ENCODE results near the gene RAI1.

RAI1 gene

DNA sequence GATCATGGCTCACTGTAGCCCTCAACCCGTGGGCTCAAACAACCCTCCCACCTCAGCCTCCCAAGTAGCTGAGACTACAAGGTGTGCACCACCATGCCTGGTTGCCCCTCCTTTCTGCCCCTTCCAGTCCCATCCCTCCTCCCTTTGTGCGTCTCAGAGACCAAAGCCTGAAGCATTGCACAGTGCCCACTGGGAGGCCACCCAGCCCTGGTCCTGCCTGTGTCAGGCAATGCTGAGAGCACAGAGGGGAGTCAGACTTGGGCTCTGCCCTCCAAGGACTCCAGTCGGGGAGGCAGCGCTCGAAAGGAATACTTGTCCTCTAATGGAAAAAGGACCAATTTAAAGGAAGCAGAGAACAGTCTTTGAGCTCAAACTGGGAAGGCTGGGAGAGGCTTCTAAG lies 20.4 kb downstream of the RAI1 start:
- no peak for DNase-seq

DNA sequence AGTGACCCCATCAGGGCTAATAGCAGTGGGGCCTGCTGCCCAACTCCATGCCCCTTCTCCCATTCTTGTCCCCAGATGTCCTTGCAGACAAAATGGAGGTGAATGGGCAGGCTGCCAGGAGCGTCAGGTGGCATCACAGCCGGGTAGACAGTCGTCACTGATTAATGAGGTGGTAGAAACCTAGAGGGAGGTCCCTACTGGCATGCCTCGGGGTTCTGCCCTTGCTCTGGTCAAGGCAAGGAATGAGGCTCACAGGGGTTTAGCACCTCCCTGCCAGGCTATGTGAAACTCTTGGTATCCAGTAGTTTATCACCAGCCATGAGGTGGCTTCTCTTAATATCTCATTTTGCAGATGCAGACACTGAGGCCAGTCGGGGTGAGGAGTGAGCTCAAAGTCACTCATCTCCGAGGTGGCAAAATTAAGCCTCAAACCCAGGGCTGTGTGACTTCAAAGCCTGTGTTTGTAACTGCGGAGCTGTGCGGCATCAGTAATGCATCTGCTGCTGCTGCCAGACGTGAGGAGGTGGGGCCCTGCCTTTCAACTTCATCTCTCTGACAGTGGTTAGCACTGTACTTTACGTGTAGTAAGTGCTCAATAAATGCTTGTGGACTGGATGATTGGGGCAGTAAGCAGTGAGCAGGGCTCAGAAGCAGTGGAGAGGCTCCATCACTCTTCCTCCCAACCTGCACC lies 21.3 kb downstream of the RAI1 start:
- DNase-seq: no peak

DNA sequence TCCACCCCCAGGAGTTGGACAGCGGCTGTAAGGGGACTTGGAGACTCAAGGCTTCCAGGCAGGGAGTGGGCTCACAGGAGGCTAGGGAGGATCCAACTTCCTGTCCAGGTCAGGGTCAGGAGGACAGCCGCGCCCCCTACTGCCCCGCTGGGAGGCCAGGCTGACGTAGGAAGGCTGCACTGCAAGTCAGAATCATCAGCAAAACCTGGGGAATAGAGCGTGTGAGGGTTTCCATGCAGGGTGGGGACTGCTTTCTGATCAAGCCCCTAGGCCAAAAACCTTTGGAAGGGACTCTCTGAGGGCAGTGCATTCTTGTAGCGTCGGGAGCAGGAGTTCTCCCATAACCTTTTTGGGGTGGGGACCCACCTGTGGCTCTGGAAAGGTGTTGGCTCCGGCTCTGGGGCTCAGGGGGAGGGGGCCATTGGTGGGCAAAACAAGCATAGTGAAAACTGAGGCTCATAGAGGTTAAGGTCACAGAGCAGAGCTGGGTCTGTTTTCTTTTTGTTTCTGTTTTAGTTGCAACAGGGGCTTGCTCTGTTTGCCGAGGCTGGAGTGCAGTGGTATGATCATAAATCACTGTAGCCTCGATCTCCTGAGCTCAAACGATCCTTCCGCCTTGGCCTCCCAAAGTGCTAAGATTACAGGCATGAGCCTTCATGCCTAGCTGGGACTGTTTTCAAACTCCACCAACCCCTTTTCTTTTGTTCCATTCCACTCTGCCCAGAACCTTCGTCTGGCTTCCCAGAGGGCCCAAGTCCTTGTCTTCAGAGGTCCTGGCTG lies 22.1 kb downstream of the RAI1 start:
- DNase-seq: no peak

DNA sequence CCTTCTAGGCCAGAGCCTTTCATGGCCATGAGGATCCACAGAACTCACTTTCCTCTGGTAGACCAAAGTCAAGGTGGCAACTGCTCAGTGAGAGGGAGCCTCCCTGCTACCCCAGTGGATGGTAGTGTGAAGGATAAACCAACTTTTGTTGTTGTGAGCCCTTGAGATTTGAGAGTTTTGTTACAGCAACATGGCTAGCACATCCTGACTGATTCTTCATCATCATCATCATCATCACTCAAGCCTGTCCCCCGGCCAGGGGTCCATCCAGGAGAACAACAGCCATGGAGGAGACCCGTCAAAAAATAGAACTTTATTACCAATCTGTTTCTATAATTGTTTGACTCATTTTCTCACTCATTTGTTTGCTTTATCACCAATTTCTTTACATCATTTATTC lies 23.7 kb downstream of the RAI1 start:
- DNase-seq: no peak

DNA sequence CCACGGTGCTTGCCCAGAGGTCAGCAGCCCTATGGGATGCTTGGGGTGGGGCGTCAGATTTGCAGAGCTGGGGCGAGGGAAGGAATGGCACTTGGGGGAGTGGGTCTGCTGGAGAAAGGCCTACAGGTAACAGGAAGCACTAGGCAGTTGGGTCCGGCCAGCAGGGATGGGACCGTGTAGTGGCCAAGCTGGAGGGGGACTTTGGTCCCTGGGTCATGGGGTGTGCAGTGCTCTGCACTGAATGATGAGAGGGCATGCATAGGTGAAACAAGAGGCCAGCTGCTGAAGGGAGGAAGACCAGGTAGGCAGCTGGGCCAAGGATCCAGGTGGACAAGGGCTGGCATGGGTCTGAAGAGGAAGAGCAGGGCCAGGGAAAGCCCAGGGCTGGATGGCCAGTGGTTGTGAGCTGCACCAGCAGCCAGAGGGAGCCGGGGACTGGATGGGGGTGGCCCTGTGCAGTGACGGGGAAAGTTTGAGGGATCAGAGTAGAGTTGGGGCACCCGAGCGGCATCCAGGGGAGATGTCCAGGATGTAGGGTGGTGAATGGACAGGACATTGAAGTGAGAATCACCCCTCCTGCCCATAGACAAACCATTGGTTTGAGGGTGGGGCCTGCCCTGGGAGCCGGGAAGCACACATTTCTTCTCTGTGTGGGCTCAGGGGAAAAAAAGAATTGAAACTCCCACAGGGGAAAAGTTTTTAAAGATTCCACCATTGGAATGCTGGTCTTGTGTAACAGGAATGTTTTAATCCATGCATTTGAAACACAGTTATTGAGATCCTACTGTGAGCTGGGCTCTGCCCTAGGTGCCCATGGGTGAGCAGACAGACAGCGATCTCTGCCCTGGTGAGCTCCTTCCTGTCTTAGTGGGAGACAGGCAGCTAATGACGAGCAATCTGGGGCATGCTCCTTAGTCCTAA lies 25.1 kb downstream of the RAI1 start:
- no peak for DNase-seq

DNA sequence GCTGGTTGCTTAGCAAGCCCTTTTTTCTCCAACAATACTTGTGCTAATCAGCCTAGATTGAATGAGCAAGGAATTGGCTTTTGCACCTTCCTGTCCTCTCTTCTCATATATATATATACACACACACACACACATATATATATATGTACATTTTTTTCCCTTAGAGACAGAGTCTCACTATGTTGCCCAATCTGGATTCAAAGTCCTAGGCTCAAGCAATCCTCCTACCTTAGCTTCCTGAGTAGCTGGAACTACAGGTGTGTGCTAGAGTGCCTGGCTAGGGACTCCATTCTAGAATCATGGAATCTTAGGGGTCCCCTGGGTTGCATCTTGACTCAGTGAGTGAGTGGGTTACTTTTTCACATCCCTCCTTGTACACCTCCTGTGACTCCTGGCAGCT lies 27.0 kb downstream of the RAI1 start:
- no peak for DNase-seq

DNA sequence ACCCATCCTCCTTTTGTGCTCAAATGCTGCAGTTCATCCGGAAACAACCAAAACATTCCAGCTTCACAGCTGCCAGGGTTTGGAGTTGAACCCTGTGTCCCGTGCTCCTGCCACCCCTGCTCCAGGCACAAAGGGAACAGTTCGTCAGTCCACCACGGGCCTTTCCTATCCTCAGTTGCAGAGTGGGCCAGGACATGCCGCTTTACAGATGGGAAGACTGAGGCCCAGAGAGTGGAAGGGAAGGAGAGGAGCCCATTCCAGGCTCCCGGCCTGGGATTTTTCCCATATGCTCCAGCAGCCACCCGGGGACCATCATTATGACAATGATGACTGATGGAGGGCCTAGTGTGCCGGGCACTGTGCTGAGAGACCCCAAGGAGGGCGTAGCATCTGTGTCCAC lies 27.6 kb downstream of the RAI1 start:
- DNase-seq: no peak

DNA sequence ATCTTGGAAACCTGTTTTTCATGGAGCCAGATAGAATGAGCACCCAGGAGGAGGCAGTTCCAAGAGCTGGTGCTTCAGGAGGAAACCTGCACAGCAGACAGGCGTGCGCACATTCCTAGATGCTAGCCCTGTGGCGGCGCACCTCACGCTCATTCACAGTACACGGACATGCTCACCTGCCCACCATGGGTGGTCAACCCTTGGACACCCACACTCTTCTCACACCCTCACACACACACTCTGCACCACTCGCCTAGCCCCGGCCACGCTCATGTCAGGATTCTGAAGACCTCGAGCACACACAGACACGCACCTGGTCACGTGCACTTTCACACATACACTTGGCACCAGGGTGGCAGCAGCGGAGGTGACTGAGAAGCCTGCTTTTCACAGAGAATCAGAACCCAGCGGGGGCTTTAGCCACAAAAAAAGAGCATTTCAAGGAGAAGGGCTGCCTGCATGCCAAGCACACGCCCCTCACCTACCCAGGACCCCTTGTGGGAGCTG lies 28.6 kb downstream of the RAI1 start:
- DNase-seq: no peak

DNA sequence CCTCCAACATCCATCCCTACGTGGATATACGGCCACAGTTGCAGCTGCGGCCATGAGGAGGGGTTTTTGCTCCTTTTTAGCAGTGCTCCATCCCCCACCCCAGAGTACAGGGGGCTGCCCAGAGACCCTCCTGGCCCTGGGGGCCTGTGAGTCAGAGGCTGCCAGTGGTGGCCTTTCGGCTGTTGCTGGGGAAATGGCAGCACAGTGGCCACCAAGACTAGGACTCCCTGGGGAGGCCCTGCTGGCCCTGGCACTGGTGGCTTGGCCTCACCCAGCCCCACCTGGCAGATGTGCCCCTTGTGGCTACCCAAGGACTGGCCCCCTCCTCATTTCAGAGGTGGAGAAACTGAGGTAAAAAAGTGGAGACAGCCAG lies 29.1 kb downstream of the RAI1 start:
- no peak for DNase-seq

DNA sequence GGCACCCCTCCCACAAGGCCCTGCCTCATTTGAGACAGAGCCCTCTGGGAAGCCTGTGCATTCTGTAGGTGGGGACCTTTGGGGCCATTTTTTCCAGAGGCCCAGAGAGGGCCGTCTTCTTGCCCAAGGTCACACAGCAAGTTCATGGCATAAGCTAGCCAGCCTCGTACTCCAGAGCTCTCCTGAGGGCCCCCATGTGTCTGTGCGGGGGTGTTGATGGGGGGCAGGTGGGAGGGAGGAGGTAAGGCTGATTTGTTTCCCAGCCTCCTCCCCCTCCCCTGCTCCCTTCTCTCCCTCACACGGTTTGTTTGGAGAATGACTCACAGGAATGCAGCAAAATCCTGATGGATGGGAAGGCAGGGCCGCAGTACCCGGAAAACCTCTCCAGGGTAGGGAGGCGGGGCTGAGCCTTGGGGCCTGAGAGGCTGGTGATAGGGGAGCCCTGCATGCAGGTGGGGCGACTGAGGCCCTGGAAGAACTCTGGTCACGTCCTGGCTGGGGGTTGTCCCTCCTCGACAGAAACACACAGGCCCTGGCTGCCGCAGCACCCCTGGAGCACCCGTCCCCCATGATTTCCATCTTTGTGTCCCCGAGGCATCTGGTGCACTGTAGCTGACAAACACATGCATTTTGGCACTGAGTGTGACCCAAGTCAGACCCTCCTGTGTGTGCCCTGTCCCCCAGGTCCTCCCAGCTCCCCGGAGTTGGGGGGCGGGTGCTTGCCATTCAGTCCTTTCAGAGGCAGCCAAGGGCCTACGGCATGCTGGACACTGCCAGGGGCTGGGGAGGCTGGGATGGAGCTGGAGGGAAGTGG lies 29.7 kb downstream of the RAI1 start:
- DNase-seq: no peak

DNA sequence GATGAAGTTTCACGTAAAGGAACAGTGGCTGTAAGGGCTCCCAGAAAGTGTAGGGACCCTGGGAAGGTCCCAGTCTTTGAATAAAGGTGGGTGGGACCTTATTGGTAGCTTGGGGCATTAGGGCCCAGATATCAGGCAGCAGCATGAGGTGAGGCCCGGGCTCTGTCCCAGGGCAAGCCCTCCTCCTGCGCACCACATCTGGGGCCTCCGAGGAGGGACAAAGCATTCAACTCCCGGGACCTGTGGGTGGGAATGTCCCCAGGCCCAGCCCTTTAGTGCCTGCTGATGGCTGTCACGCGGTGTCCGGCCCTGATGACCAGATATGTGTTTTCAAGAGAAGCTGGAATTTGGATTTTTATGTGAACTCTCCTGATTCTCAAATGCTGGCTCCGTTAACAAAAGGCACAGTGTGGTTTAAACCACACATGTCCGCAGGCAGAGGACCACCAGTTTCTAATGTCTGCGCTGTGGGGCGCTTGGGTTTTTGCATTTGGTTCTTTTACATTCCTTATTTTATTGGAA lies 30.4 kb downstream of the RAI1 start:
- no peak for DNase-seq

DNA sequence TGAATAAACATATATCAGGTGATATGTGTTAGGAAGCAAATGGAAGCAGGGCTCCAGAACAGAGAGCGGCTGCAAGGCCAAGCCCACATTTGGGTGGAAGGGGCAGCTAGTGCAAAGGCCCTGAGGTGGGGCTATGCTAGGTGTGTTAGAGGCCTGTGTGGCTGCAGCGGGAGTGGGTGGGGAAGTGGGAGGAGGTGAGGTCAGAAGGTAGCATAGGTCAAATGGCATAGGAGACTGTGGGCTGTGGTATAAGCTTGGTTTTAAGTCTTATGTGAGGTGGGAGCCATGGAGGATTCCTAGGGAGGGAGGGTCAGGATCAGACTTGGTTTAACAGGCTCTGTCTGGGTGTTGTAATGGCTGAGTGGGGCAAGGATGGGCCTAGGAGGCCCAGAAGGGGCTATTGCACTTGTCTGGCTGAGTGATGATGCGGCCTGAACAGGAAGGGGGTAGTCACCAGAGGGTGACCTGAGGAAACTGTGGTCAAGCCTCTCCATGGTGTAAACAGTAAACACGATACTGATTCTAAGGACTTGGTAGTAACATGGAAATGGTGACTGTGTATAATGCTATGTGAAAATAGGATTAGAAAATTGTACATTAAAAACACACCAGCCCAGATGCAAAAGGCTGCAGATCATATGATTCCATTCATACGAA lies 31.1 kb downstream of the RAI1 start:
- DNase-seq: no peak

DNA sequence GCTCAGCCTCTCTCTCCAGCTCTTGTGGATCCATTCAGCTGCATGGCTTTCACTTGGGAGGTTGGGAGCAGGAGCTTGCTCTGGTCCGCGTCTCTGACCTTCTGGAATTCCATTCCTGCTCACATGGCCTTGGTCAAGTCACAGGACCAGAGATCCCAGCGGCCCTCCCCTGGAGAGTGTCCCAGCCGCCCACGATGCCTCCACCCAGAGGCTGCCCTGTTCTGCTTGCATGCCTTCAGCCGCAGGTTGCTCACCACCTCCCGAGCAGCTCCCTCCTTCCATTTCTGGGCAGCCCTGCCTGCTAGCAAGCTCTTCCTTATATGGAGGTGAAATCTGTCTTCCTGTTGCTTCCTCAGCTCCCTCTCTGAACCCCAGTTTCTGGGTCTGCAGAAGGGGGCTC lies 32.6 kb downstream of the RAI1 start:
- DNase-seq: no peak

DNA sequence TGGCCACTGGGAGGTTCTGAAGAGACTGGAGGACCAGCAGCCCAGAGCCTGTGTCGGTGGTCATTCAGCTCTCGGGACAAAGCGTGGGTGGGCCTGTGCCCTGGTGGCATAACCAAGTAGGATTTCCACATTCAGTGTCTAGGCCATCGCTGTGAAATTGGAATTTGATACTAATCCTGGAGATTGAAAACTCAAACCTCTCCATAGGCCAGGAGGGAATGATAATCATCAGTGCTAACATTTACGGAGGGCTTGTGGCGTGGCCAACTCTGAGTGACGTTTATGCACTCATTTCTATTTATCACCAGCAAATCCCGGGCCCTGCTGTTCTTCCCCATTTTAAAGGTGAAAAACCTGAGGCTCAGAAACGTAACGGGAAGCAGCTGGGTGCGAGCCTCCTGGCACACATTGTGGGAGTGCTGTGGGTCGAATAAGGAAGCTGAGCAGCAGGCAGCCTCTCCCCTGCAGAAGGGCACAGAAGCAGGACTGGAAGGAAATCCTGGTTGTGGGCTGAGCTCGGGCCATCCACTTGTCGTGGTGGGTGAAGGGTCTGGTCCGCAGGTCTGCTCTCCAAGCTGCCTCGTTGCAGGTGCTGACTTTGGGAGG lies 33.1 kb downstream of the RAI1 start:
- DNase-seq: no peak

DNA sequence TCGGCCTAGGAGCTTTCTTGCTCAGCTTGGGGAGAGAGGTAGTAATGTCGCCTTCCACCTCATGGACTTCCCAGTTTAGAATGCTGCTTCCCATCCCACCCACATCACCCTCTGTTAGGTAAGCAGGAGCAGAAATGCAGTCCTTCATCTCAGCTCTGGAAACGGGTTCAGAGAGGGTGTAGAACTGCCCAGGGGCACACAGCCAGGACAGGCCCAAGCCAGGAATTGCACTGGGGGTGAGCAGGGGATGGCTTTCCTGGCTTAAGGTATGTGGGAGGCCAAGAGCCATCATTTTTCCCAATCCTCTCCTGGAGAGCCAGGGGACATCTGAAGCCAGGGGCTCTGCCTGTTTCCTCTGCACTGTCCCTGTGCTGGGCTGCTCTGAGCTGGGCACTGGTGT lies 33.6 kb downstream of the RAI1 start:
- no peak for DNase-seq

DNA sequence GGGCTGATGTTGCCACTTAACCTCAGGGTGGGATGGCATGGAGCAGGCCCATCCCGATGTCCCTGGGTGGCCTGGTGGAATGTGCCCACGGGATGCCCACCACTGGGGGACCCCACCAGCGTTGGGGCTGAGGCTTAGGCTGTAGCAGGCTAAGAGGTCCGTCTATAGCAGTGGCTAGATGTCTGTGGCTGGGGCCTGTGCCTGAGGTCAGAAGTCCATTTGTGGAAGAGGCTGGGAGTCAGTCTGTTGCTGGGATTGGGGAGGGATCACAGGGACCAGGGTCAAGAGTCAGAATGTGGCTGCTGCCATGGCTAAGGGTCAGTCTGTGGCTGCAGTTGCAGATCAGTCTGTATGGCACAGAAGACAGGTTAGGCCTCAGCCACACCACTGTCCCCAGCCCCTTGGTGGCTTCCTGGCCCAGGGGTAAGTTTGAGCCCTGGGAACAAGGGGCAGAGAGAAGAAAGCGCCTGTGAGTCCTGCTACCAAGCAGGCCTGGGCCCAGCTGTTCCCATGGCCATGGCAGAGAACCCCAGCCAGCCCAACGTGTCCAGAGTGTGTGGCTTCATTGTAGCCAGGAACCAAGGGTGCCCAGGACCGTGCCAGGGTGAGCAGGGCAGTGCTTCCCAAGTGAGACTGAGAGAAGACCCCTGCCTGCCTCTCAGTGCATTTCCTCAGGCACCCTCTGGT lies 35.7 kb downstream of the RAI1 start:
- DNase-seq: no peak

DNA sequence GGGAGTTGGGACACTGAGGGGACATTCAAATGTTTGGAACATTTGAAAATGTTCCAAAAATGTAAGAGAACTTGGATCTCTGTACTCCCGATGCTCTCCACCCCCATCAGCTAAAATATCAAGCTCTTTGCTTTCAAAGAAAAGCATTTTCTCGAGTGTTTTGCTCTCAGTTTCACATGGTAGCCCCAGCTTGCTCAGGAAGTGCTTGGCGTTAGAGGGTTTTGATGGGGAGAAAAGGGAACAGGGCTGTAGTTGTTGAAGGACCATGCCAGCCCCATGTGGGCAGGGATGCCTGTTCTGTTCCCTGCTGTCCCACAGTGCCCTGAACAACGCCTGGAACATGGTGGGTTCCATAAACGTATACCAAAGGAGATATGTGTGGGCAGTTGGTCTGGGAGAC lies 37.0 kb downstream of the RAI1 start:
- DNase-seq: no peak

DNA sequence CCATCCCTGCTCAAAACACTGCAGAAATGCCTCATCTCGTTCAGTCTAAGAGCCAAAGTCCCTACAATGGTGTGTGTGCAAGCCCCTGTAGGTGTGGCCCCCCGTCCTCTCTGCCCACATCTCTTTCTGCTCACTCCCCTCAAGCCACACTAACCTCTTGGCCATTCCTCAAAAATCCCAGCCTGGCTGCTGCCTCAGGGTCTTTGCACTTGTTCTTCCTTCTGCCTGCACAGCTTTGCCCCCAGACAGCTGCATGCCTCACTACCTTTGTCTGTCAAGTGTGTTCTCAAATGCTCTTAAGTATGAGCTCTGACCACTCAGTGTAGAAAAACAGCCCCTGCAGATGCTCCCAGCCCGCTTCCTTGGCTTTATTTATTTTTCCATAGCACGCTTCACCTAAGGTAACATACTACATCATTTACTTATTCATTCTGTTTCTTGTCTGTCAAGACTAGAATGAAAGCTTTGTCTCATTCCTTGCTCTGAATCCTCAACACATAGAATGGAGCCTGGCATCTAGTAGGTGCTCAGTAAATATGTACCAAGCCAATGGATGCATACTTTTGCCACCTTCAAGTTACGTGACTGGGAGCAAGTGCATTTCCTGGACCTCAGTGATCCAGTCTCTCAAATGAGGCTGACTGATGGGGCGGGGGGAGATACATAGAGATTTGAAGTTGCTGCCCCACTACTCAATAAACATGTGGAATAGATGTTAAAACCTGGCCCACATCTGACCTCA lies 38.1 kb downstream of the RAI1 start:
- no peak for DNase-seq

DNA sequence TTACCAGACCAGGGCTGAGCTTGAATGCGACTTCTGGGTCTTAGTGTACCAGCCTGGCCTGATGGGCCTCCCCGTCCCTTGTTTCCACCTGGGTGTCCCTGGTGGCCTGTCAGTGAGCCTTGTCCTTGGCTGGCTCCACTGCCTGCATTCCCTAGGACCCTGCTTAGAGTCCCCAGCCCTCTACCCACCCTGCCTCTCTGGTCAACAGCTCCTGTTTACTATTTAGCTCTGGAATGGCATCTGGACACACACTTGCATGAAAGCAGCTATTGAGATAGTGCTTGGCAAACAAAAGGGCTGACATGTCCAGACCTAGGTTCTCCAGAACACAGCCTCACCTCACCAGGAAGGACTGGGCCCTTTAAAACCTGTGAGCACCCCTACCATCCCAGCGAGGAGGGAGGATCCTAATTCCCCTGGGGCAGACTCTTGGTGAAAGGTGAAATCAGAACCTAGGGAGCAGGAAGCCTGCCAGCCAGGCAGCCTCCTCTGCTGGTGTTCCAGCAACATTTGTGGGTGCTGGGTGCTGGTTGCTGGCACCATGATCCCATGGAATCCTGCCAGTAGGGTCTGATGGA lies 38.8 kb downstream of the RAI1 start:
- DNase-seq: no peak

All from NCI-H2107 (cell line).